ENCODE measurements around the gene KIF5C.
A peak's percentile ranks its signal among the peaks of the same experiment; 100 is the strongest.

The KIF5C gene

GRCh38 chr2:149021761-149022160, 146.7 kb downstream of the KIF5C start:
- DNase-seq, result no peak

GRCh38 chr2:149023091-149023490, 148.1 kb downstream of the KIF5C start:
- DNase-seq, result no peak

GRCh38 chr2:149027590-149028250, 152.7 kb downstream of the KIF5C start:
- no peak for DNase-seq

- no peak for DNase-seq
Measured at GRCh38 chr2:149028377-149028776, 153.3 kb downstream of the KIF5C start.

GRCh38 chr2:149028891-149029290, 153.9 kb downstream of the KIF5C start:
- no peak for DNase-seq

- no peak for DNase-seq
Measured at GRCh38 chr2:149029307-149029965, 154.4 kb downstream of the KIF5C start.

- no peak for DNase-seq
Measured at GRCh38 chr2:149031396-149031795, 156.4 kb downstream of the KIF5C start.

- DNase-seq, result peak; percentile 91
Measured at GRCh38 chr2:149033716-149034115, 158.7 kb downstream of the KIF5C start.

- DNase-seq, result no peak
Measured at GRCh38 chr2:149034406-149034805, 159.4 kb downstream of the KIF5C start.

GRCh38 chr2:149036507-149037293, 161.7 kb downstream of the KIF5C start:
- no peak for DNase-seq

- peak; percentile 46 for DNase-seq
Measured at GRCh38 chr2:149037851-149038250, 162.8 kb downstream of the KIF5C start.

GRCh38 chr2:149038442-149039212, 163.6 kb downstream of the KIF5C start, which contains the start of gene LYPD6B:
Gene LYPD6B (plus strand): TSS chr2:149038699. CDS start chr2:149130949, 92,250 bp downstream.
- DNase-seq, result no peak

GRCh38 chr2:149039213-149039724, 164.2 kb downstream of the KIF5C start:
- no peak for DNase-seq

GRCh38 chr2:149040451-149040850, 165.4 kb downstream of the KIF5C start:
- DNase-seq, result no peak

- no peak for DNase-seq
Measured at GRCh38 chr2:149041482-149041881, 166.5 kb downstream of the KIF5C start.

- no peak for DNase-seq
Measured at GRCh38 chr2:149042881-149043280, 167.9 kb downstream of the KIF5C start.

- DNase-seq, result no peak
Measured at GRCh38 chr2:149044500-149044899, 169.5 kb downstream of the KIF5C start.

- DNase-seq, result no peak
Measured at GRCh38 chr2:149047118-149047517, 172.1 kb downstream of the KIF5C start.

GRCh38 chr2:149049142-149049541, 174.1 kb downstream of the KIF5C start:
- no peak for DNase-seq

GRCh38 chr2:149050188-149050587, 175.2 kb downstream of the KIF5C start:
- DNase-seq, result no peak

GRCh38 chr2:149055751-149056150, 180.7 kb downstream of the KIF5C start:
- DNase-seq, result no peak

GRCh38 chr2:149056541-149057255, 181.7 kb downstream of the KIF5C start:
- no peak for DNase-seq
